GM19193 (cell line): ENCODE results near the gene CCDC191.

ENCODE experiments used
- POLR2A ChIP-seq: IDR thresholded peaks from 4 replicates; pipeline ENCODE4 v1.6.1; 2011; ENCODE audit not compliant: insufficient read depth, insufficient read length; ENCODE audit errors: extremely low read depth

The CCDC191 gene

GRCh38 chr3:114020907-114021306 lies 35.4 kb downstream of the CCDC191 start:
- TF ChIP-seq POLR2A = no peak

GRCh38 chr3:114019486-114019885 lies 36.8 kb downstream of the CCDC191 start:
- TF ChIP-seq POLR2A = no peak

GRCh38 chr3:114014211-114014610 lies 42.1 kb downstream of the CCDC191 start:
- TF ChIP-seq POLR2A = no peak

- no peak for TF ChIP-seq POLR2A
These were observed 45.1 kb downstream of the CCDC191 start for GRCh38 chr3:114011059-114011797.

GRCh38 chr3:114005481-114005880 lies 50.8 kb downstream of the CCDC191 start:
- TF ChIP-seq POLR2A = no peak

GRCh38 chr3:113985541-113985940 lies 70.8 kb downstream of the CCDC191 start:
- TF ChIP-seq POLR2A = no peak

GRCh38 chr3:113983544-113983943 lies 72.8 kb downstream of the CCDC191 start:
- no peak for TF ChIP-seq POLR2A

GRCh38 chr3:113981803-113982202 lies 74.5 kb downstream of the CCDC191 start:
- TF ChIP-seq POLR2A = no peak

GRCh38 chr3:113979916-113980315 lies 76.4 kb downstream of the CCDC191 start:
- no peak for TF ChIP-seq POLR2A

GRCh38 chr3:113977822-113978221 lies 78.5 kb downstream of the CCDC191 start:
- TF ChIP-seq POLR2A = no peak

GRCh38 chr3:113968986-113969385 lies 87.3 kb downstream of the CCDC191 start:
- no peak for TF ChIP-seq POLR2A

GRCh38 chr3:113966172-113966571 lies 90.2 kb downstream of the CCDC191 start:
- no peak for TF ChIP-seq POLR2A

GRCh38 chr3:113963879-113964278 lies 92.4 kb downstream of the CCDC191 start:
- TF ChIP-seq POLR2A = no peak

GRCh38 chr3:113954091-113954685 lies 102.1 kb downstream of the CCDC191 start:
- no peak for TF ChIP-seq POLR2A

GRCh38 chr3:113953677-113954076 lies 102.6 kb downstream of the CCDC191 start:
- TF ChIP-seq POLR2A = no peak

- TF ChIP-seq POLR2A = no peak
These were observed 103.4 kb downstream of the CCDC191 start for GRCh38 chr3:113952921-113953320.
